ENCODE results near the gene TMEFF2.

DNA sequence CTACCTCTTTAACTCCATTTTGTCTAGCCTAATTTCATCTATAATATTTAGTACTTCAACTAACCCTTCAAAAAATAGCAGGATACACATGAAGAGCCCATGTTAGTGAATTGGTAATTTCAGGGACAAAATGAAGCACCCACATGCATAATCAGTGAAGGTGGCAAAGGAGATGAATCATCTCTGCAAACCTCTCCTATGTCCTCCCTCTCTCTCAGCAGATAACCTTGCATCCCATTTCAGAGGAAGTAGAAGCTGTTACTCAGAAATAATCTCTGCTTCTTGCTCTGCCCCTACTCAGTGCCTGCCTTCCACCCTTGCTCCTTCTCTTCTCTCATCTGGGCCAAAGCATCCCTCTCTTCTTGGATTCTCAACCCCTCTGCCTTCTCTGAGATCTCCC, 287.6 kb downstream of the TMEFF2 start:
- no peak for TF ChIP-seq JUND (IDR thresholded peaks at IDR 0.05)
- TF ChIP-seq, protein P1, sequence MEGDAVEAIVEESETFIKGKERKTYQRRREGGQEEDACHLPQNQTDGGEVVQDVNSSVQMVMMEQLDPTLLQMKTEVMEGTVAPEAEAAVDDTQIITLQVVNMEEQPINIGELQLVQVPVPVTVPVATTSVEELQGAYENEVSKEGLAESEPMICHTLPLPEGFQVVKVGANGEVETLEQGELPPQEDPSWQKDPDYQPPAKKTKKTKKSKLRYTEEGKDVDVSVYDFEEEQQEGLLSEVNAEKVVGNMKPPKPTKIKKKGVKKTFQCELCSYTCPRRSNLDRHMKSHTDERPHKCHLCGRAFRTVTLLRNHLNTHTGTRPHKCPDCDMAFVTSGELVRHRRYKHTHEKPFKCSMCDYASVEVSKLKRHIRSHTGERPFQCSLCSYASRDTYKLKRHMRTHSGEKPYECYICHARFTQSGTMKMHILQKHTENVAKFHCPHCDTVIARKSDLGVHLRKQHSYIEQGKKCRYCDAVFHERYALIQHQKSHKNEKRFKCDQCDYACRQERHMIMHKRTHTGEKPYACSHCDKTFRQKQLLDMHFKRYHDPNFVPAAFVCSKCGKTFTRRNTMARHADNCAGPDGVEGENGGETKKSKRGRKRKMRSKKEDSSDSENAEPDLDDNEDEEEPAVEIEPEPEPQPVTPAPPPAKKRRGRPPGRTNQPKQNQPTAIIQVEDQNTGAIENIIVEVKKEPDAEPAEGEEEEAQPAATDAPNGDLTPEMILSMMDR (IDR thresholded peaks at IDR 0.05), result no peak
- no peak for TF ChIP-seq RCOR1 (IDR thresholded peaks at IDR 0.05; ENCODE audit: low read length)
- TF ChIP-seq USF2 (IDR thresholded peaks at IDR 0.05; ENCODE audit: borderline replicate concordance, low read depth, low read length), result no peak
- TF ChIP-seq, protein P2, sequence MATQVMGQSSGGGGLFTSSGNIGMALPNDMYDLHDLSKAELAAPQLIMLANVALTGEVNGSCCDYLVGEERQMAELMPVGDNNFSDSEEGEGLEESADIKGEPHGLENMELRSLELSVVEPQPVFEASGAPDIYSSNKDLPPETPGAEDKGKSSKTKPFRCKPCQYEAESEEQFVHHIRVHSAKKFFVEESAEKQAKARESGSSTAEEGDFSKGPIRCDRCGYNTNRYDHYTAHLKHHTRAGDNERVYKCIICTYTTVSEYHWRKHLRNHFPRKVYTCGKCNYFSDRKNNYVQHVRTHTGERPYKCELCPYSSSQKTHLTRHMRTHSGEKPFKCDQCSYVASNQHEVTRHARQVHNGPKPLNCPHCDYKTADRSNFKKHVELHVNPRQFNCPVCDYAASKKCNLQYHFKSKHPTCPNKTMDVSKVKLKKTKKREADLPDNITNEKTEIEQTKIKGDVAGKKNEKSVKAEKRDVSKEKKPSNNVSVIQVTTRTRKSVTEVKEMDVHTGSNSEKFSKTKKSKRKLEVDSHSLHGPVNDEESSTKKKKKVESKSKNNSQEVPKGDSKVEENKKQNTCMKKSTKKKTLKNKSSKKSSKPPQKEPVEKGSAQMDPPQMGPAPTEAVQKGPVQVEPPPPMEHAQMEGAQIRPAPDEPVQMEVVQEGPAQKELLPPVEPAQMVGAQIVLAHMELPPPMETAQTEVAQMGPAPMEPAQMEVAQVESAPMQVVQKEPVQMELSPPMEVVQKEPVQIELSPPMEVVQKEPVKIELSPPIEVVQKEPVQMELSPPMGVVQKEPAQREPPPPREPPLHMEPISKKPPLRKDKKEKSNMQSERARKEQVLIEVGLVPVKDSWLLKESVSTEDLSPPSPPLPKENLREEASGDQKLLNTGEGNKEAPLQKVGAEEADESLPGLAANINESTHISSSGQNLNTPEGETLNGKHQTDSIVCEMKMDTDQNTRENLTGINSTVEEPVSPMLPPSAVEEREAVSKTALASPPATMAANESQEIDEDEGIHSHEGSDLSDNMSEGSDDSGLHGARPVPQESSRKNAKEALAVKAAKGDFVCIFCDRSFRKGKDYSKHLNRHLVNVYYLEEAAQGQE (IDR thresholded peaks at IDR 0.05; ENCODE audit: low read depth, low read length), result no peak
- TF ChIP-seq SMC3 (IDR thresholded peaks at IDR 0.05; ENCODE audit: low read depth, low read length), result no peak
- no peak for TF ChIP-seq RAD21 (IDR thresholded peaks at IDR 0.05; ENCODE audit: low read length)
- no peak for TF ChIP-seq FOXM1 (IDR thresholded peaks at IDR 0.05; ENCODE audit: low read depth)
- no peak for TF ChIP-seq TCF12 (IDR thresholded peaks at IDR 0.05)
- TF ChIP-seq ZBTB33 (IDR thresholded peaks at IDR 0.05; ENCODE audit: borderline replicate concordance, low read depth), result no peak
- no peak for TF ChIP-seq POLR2AphosphoS5 (IDR thresholded peaks at IDR 0.05; ENCODE audit: low read depth, low read length)
- no peak for TF ChIP-seq EP300 (IDR thresholded peaks at IDR 0.05; ENCODE audit: borderline replicate concordance in 1 of 2, low read depth in 1 of 2, low read length in 1 of 2)
- TF ChIP-seq MAX (IDR thresholded peaks at IDR 0.05; ENCODE audit: low read depth), result no peak
- no peak for TF ChIP-seq YY1 (IDR thresholded peaks at IDR 0.05; ENCODE audit: low read depth)
